SK-N-SH (cell line): ENCODE data around the gene LDLR. TPM values are rescaled to one million over a fixed set of nuclear protein-coding genes. Genes with fewer than 3 reads are reported as not detected.
"Not testable (repeated sequence)": the region's sequence is repeated elsewhere in the genome, so short reads cannot be mapped to it uniquely, and the experiment has no call there.

Experiments
- CTCF ChIA-PET: fragments of 300-600, 350-600 bp; formaldehyde crosslinking; extraction: SDS; loops from one replicate; lab custom pipeline; 2021; lab: Yijun Ruan, JAX
- POLR2A ChIA-PET: fragments of 350-600 bp; sonication (Branson Sonifier 250); formaldehyde crosslinking; extraction: SDS; loops from one replicate; lab custom pipeline; 2020; ENCODE audit warnings: antibody characterized with exemption, inconsistent platforms; lab: Yijun Ruan, JAX
- DNase-seq: peaks from one replicate; pipeline ENCODE4 v3.0.0; 2012
- H2AFZ ChIP-seq: fragments of 200-600 bp; sonication (generic); 2 replicates; pipeline ENCODE4 v1.8.1; 2016; ENCODE audit warnings: antibody characterized with exemption, mild to moderate bottlenecking, low read depth
- H3F3A ChIP-seq: fragments of 200-600 bp; sonication (generic); replicated peaks from 2 replicates; pipeline ENCODE3; 2016; ENCODE audit warnings: antibody characterized with exemption, mild to moderate bottlenecking; ENCODE audit not compliant: insufficient read depth
- H3K27ac ChIP-seq, 2 experiments: fragments of 200-500 bp in 1 of 2; fragments of 200-600 bp in 1 of 2; sonication (Bioruptor generic) in 1 of 2; sonication (generic), shearing (Covaris generic) in 1 of 2; 2 replicates each; pipeline versions ENCODE4 v1.5.1 to v1.6.1; 2014 to 2016; ENCODE audit warnings: low read depth in 2 of 2, inconsistent platforms in 1 of 2, low read length in 1 of 2, mild to moderate bottlenecking in 1 of 2, mixed read lengths in 1 of 2
- H3K27me3 ChIP-seq: fragments of 200-600 bp; sonication (generic), shearing (Covaris generic); 2 replicates; pipeline ENCODE4 v1.6.1; 2016; ENCODE audit warnings: mixed run types; ENCODE audit not compliant: insufficient read depth
- H3K36me3 ChIP-seq, 2 experiments: fragments of 200-500 bp in 1 of 2; fragments of 200-600 bp in 1 of 2; sonication (Bioruptor generic) in 1 of 2; sonication (generic) in 1 of 2; replicated peaks in 1 of 2; 2 replicates each; pipeline versions ENCODE3 to v1.5.1; 2014 to 2016; ENCODE audit warnings: low read length in 1 of 2, mild to moderate bottlenecking in 1 of 2; ENCODE audit not compliant: insufficient read depth in 2 of 2, control insufficient read depth in 1 of 2
- H3K4me1 ChIP-seq, 2 experiments: fragments of 200-500 bp in 1 of 2; fragments of 200-600 bp in 1 of 2; sonication (Bioruptor generic) in 1 of 2; sonication (generic), shearing (Covaris generic) in 1 of 2; 2 replicates each; pipeline versions ENCODE4 v1.5.1 to v1.6.1; 2014 to 2016; ENCODE audit warnings: low read depth in 1 of 2, low read length in 1 of 2, mixed run types in 1 of 2; ENCODE audit not compliant: insufficient read depth in 2 of 2, control insufficient read depth in 1 of 2
- H3K4me2 ChIP-seq: fragments of 200-600 bp; sonication (generic), shearing (Covaris generic); 2 replicates; pipeline ENCODE4 v1.6.1; 2017; ENCODE audit warnings: mixed run types
- H3K4me3 ChIP-seq, 2 experiments: fragments of 200-500 bp in 1 of 2; fragments of 200-600 bp in 1 of 2; sonication (Bioruptor generic) in 1 of 2; sonication (generic), shearing (Covaris generic) in 1 of 2; 2 replicates each; pipeline versions ENCODE4 v1.5.1 to v1.8.1; 2014 to 2016; ENCODE audit warnings: low read depth in 2 of 2, inconsistent platforms in 1 of 2, low read length in 1 of 2, mild to moderate bottlenecking in 1 of 2, mixed read lengths in 1 of 2, moderate library complexity in 1 of 2
- H3K79me2 ChIP-seq: fragments of 200-600 bp; sonication (generic); 2 replicates; pipeline ENCODE4 v1.8.1; 2017; ENCODE audit warnings: mild to moderate bottlenecking; ENCODE audit not compliant: insufficient read depth
- H3K9ac ChIP-seq: fragments of 200-600 bp; sonication (generic); 2 replicates; pipeline ENCODE4 v1.6.1; 2017; ENCODE audit warnings: mixed run types
- H3K9me2 ChIP-seq: fragments of 200-600 bp; sonication (generic); 2 replicates; pipeline ENCODE4 v1.6.1; 2017; ENCODE audit warnings: mixed run types
- H3K9me3 ChIP-seq: fragments of 200-600 bp; sonication (generic); 2 replicates; pipeline ENCODE4 v1.6.1; 2017; ENCODE audit warnings: mixed run types, mild to moderate bottlenecking, moderate library complexity
- H4K20me1 ChIP-seq: fragments of 200-600 bp; sonication (generic); 2 replicates; pipeline ENCODE4 v1.6.1; 2017; ENCODE audit warnings: mild to moderate bottlenecking, mixed run types; ENCODE audit not compliant: insufficient read depth
- GABPA ChIP-seq: IDR thresholded peaks from 2 replicates; pipeline ENCODE4 v1.4.0; 2012; ENCODE audit warnings: low read depth, mild to moderate bottlenecking
- GATA2 ChIP-seq: sonication (generic); formaldehyde crosslinking; IDR thresholded peaks from 2 replicates; pipeline ENCODE4 v1.5.0; 2020; ENCODE audit warnings: mild to moderate bottlenecking, missing genetic modification reagents
- JUND ChIP-seq: IDR thresholded peaks from 2 replicates; pipeline ENCODE4 v1.4.0; 2012
- POLR2AphosphoS5 ChIP-seq: IDR thresholded peaks from 2 replicates; pipeline ENCODE4 v1.6.1; 2012; ENCODE audit warnings: low read depth, low read length
- REST ChIP-seq: IDR thresholded peaks from 2 replicates; pipeline ENCODE4 v1.6.1; 2012; ENCODE audit warnings: mild to moderate bottlenecking, low read depth, low read length, moderate library complexity
- YY1 ChIP-seq: IDR thresholded peaks from 2 replicates; pipeline ENCODE4 v1.4.0; 2012; ENCODE audit warnings: low read depth, mild to moderate bottlenecking
- WGBS: methylation state at CpG from one replicate; pipeline ENCODE4 v1.1.6; 2017; ENCODE audit warnings: low lambda C conversion rate; 5-methylcytosine and 5-hydroxymethylcytosine counted together
- polyA plus RNA-seq, 3 experiments: library from polyadenylated mRNA; depleted of rRNA; stranded (reverse); fragments of >200 nt; gene quantifications; 2 replicates each; pipeline ENCODE4 v1.2.3, GENCODE V29; 2012
- TF ChIP-seq, protein P1 (sequence below): IDR thresholded peaks from 2 replicates; pipeline ENCODE4 v1.4.0; 2012; ENCODE audit warnings: low read depth, borderline replicate concordance
- TF ChIP-seq, protein P2 (sequence below): fragments of 200-600 bp; sonication (generic); IDR thresholded peaks from 2 replicates; pipeline ENCODE4 v1.6.1; 2017; ENCODE audit warnings: antibody characterized with exemption, mild to moderate bottlenecking, moderate library complexity
- TF ChIP-seq, protein P3 (sequence below): fragments of 150-350 bp; IDR thresholded peaks from 2 replicates; pipeline ENCODE4 v1.6.1; 2017; ENCODE audit warnings: antibody characterized with exemption, low read length, low read depth, borderline replicate concordance

The LDLR gene
- polyA plus RNA-seq, 1 of the 3 experiments (the other 2 are of a cell fraction), result 25.1 TPM

- 96% methylated on average over 8 of the region's 8 CpGs for WGBS
- Histone ChIP-seq H4K20me1 (peaks cover 4% of the 10 kb centered on the region; the same call in 1 of the 2 replicates), H3K9me3 (no peaks in the 10 kb centered on the region), H2AFZ (no peak overlapping the region), H3K4me3 (no peak overlapping the region), H3K79me2 (peaks cover 52% of the 10 kb centered on the region), H3F3A (peaks cover 7% of the 10 kb centered on the region), H3K4me1 (no peaks in the 10 kb centered on the region), H3K4me2 (no peak overlapping the region), H3K27me3 (no peaks in the 10 kb centered on the region), H3K9me2 (no peaks in the 10 kb centered on the region), H3K27ac (no peak overlapping the region)
- DNase-seq, result no peak
- POLR2A ChIA-PET, result no interaction called here
- TF ChIP-seq JUND (no peak), GATA2 (CRISPR knock-in tag) (no peak), GABPA (no peak), REST (no peak), YY1 (no peak), POLR2AphosphoS5 (no peak)
- TF ChIP-seq, protein P1, sequence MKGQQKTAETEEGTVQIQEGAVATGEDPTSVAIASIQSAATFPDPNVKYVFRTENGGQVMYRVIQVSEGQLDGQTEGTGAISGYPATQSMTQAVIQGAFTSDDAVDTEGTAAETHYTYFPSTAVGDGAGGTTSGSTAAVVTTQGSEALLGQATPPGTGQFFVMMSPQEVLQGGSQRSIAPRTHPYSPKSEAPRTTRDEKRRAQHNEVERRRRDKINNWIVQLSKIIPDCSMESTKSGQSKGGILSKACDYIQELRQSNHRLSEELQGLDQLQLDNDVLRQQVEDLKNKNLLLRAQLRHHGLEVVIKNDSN, result no peak
- TF ChIP-seq, protein P2, sequence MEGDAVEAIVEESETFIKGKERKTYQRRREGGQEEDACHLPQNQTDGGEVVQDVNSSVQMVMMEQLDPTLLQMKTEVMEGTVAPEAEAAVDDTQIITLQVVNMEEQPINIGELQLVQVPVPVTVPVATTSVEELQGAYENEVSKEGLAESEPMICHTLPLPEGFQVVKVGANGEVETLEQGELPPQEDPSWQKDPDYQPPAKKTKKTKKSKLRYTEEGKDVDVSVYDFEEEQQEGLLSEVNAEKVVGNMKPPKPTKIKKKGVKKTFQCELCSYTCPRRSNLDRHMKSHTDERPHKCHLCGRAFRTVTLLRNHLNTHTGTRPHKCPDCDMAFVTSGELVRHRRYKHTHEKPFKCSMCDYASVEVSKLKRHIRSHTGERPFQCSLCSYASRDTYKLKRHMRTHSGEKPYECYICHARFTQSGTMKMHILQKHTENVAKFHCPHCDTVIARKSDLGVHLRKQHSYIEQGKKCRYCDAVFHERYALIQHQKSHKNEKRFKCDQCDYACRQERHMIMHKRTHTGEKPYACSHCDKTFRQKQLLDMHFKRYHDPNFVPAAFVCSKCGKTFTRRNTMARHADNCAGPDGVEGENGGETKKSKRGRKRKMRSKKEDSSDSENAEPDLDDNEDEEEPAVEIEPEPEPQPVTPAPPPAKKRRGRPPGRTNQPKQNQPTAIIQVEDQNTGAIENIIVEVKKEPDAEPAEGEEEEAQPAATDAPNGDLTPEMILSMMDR, result no peak
- TF ChIP-seq, protein P3, sequence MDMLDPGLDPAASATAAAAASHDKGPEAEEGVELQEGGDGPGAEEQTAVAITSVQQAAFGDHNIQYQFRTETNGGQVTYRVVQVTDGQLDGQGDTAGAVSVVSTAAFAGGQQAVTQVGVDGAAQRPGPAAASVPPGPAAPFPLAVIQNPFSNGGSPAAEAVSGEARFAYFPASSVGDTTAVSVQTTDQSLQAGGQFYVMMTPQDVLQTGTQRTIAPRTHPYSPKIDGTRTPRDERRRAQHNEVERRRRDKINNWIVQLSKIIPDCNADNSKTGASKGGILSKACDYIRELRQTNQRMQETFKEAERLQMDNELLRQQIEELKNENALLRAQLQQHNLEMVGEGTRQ, result no peak
- TF ChIP-seq, all 33 proteins: peak for 0
- peaks cover 18 to 74% of the 10 kb centered on the region in 2 experiments for H3K36me3 ChIP-seq
- CTCF ChIA-PET, result interaction anchor here (0.8 kb wide), 1 partner anchor 54 kb away, joined by 4 read pairs; no protein-coding TSS in a partner anchor
- H3K9ac ChIP-seq, result no peak overlapping the region
Measured at GRCh38 chr19:11180346-11180745, 91.1 kb downstream of the LDLR start.

DNA sequence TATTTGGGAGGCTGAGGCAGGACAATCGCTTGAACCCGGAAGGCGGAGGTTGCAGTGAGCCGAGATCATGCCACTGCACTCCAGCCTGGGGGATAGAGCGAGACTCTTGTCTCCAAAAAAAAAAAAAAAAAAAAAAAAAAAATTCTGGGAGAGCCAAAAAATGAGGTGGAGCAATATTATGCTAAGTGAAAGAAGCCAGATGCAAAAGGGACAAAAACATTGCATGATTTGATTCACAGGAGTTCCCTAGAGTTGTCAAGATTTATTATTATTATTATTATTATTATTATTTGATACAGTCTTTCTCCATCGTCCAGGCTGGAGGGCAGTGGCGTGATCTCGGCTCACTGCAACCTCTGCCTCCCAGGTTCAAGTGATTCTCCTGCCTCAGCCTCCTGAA lies 91.7 kb downstream of the LDLR start:
- H3K27me3 ChIP-seq, DNase-seq, H3K9ac ChIP-seq, H3F3A ChIP-seq, H2AFZ ChIP-seq, H3K9me2 ChIP-seq, H4K20me1 ChIP-seq, H3K9me3 ChIP-seq, H3K4me2 ChIP-seq, POLR2A ChIA-PET, H3K4me1 ChIP-seq, H3K4me3 ChIP-seq, H3K27ac ChIP-seq: not testable (repeated sequence)
- CTCF ChIA-PET, result interaction anchor here (0.8 kb wide), 1 partner anchor 55 kb away, joined by 4 read pairs; no protein-coding TSS in a partner anchor
- peaks cover 57% of the 10 kb centered on the region for H3K79me2 ChIP-seq
- 87% methylated on average over 8 of the region's 8 CpGs for WGBS
- H3K36me3 ChIP-seq, result peaks cover 12 to 79% of the 10 kb centered on the region in 2 experiments
